ENCODE results near the gene IDH1. TPM values are rescaled to one million over a fixed set of nuclear protein-coding genes. Genes with fewer than 3 reads are reported as not detected.

Gene IDH1
- total and polyA plus RNA-seq, 4 donors: 63.7 to 160 (median 85.2) TPM

- H3K27me3 ChIP-seq (ENCODE audit: control insufficient read depth in 3 of 3, insufficient read depth in 3 of 3, low read length in 2 of 3): no peaks in the 10 kb centered on the region
- 90 to 93% methylated on average over 9 of the region's 9 CpGs for WGBS, 2 donors
- H3K27ac ChIP-seq (ENCODE audit: low read depth in 1 of 2, low read length in 1 of 2): no peak overlapping the region
- no peak overlapping the region for H3K4me3 ChIP-seq
- ATAC-seq (ENCODE audit: insufficient read depth, low FRiP score): no peak
- H3K9ac ChIP-seq (ENCODE audit: insufficient read depth in 1 of 2, low read length in 2 of 2): no peak overlapping the region
- H3K9me3 ChIP-seq (ENCODE audit: control insufficient read depth in 4 of 4, insufficient read depth in 3 of 4, low read length in 3 of 4): no peaks in the 10 kb centered on the region
- no peak for DNase-seq
- no peak for TF ChIP-seq CTCF (IDR thresholded peaks at IDR 0.05; ENCODE audit: control extremely low read depth, extremely low read depth)
- peaks cover 0 to 3% (median 0%) of the 10 kb centered on the region in 5 donors for H3K4me1 ChIP-seq (ENCODE audit: control insufficient read depth in 5 of 5, insufficient read depth in 5 of 5, low read length in 5 of 5)
- H3K36me3 ChIP-seq (ENCODE audit: control insufficient read depth in 4 of 4, insufficient read depth in 4 of 4, low read length in 4 of 4): no peaks in the 10 kb centered on the region
Observed at GRCh38 chr2:208208335-208209085, 46.4 kb downstream of the IDH1 start.

GRCh38 chr2:208207769-208208168 is 47.1 kb downstream of the IDH1 start:
- ATAC-seq (ENCODE audit: insufficient read depth, low FRiP score) (no peak), DNase-seq (no peak)
- H3K4me3 ChIP-seq: no peak overlapping the region
- no peak overlapping the region for H3K27ac ChIP-seq (ENCODE audit: low read depth in 1 of 2, low read length in 1 of 2)
- no peak for TF ChIP-seq CTCF (IDR thresholded peaks at IDR 0.05; ENCODE audit: control extremely low read depth, extremely low read depth)
- H3K4me1 ChIP-seq (ENCODE audit: control insufficient read depth in 5 of 5, insufficient read depth in 5 of 5, low read length in 5 of 5): peaks cover 0 to 3% (median 0%) of the 10 kb centered on the region in 5 donors
- no peaks in the 10 kb centered on the region for H3K9me3 ChIP-seq (ENCODE audit: control insufficient read depth in 4 of 4, insufficient read depth in 3 of 4, low read length in 3 of 4)
- H3K27me3 ChIP-seq (ENCODE audit: control insufficient read depth in 3 of 3, insufficient read depth in 3 of 3, low read length in 2 of 3): no peaks in the 10 kb centered on the region
- H3K36me3 ChIP-seq (ENCODE audit: control insufficient read depth in 4 of 4, insufficient read depth in 4 of 4, low read length in 4 of 4): no peaks in the 10 kb centered on the region
- WGBS, 2 donors: 39 to 62% methylated on average over 3 of the region's 3 CpGs
- H3K9ac ChIP-seq (ENCODE audit: insufficient read depth in 1 of 2, low read length in 2 of 2): no peak overlapping the region

GRCh38 chr2:208204166-208204565 is 50.7 kb downstream of the IDH1 start:
- 25 to 51% methylated on average over 5 of the region's 5 CpGs for WGBS, 2 donors
- no peaks in the 10 kb centered on the region for H3K4me1 ChIP-seq (ENCODE audit: control insufficient read depth in 5 of 5, insufficient read depth in 5 of 5, low read length in 5 of 5)
- no peaks in the 10 kb centered on the region for H3K36me3 ChIP-seq (ENCODE audit: control insufficient read depth in 4 of 4, insufficient read depth in 4 of 4, low read length in 4 of 4)
- H3K9me3 ChIP-seq (ENCODE audit: control insufficient read depth in 4 of 4, insufficient read depth in 3 of 4, low read length in 3 of 4): no peaks in the 10 kb centered on the region
- TF ChIP-seq CTCF (IDR thresholded peaks at IDR 0.05; ENCODE audit: control extremely low read depth, extremely low read depth): no peak
- no peak for DNase-seq
- no peak overlapping the region for H3K27ac ChIP-seq (ENCODE audit: low read depth in 1 of 2, low read length in 1 of 2)
- ATAC-seq (ENCODE audit: insufficient read depth, low FRiP score): no peak
- no peak overlapping the region for H3K9ac ChIP-seq (ENCODE audit: insufficient read depth in 1 of 2, low read length in 2 of 2)
- no peaks in the 10 kb centered on the region for H3K27me3 ChIP-seq (ENCODE audit: control insufficient read depth in 3 of 3, insufficient read depth in 3 of 3, low read length in 2 of 3)
- no peak overlapping the region for H3K4me3 ChIP-seq

- WGBS, 2 donors: 87 to 91% methylated on average over 3 of the region's 3 CpGs
- no peak for ATAC-seq (ENCODE audit: insufficient read depth, low FRiP score)
- no peak for TF ChIP-seq CTCF (IDR thresholded peaks at IDR 0.05; ENCODE audit: control extremely low read depth, extremely low read depth)
Observed at GRCh38 chr2:208195531-208195930, 59.3 kb downstream of the IDH1 start.

More at GRCh38 chr2:208195531-208195930, 59.3 kb downstream of the IDH1 start:
- no peaks in the 10 kb centered on the region for H3K27me3 ChIP-seq (ENCODE audit: control insufficient read depth in 3 of 3, insufficient read depth in 3 of 3, low read length in 2 of 3)
- H3K4me1 ChIP-seq (ENCODE audit: control insufficient read depth in 5 of 5, insufficient read depth in 5 of 5, low read length in 5 of 5): no peaks in the 10 kb centered on the region
- H3K9ac ChIP-seq (ENCODE audit: insufficient read depth in 1 of 2, low read length in 2 of 2): no peak overlapping the region
- no peak overlapping the region for H3K4me3 ChIP-seq
- no peak overlapping the region for H3K27ac ChIP-seq (ENCODE audit: low read depth in 1 of 2, low read length in 1 of 2)
- no peaks in the 10 kb centered on the region for H3K9me3 ChIP-seq (ENCODE audit: control insufficient read depth in 4 of 4, insufficient read depth in 3 of 4, low read length in 3 of 4)
- no peak for DNase-seq
- no peaks in the 10 kb centered on the region for H3K36me3 ChIP-seq (ENCODE audit: control insufficient read depth in 4 of 4, insufficient read depth in 4 of 4, low read length in 4 of 4)
